HG03159 (cell line): ENCODE measurements around the gene CGREF1.

Experiments used
- ATAC-seq: cut with Tn5 transposase; IDR thresholded peaks from one replicate; pipeline ENCODE4 v1.9.1; 2021; ENCODE audit warnings: mild to moderate bottlenecking, moderate library complexity; ENCODE audit not compliant: unreplicated experiment

CGREF1 gene

GRCh38 chr2:27051902-27052645 lies 66.9 kb downstream of the CGREF1 start:
- no peak for ATAC-seq

- ATAC-seq: peak; percentile 70
Measured at GRCh38 chr2:27050996-27051901, 67.7 kb downstream of the CGREF1 start, which contains the start of gene AGBL5. Gene AGBL5 (plus strand): TSS chr2:27051668. CDS start chr2:27052959, 1,291 bp downstream.
